Measurements from ENCODE around the gene HES2.

DNA sequence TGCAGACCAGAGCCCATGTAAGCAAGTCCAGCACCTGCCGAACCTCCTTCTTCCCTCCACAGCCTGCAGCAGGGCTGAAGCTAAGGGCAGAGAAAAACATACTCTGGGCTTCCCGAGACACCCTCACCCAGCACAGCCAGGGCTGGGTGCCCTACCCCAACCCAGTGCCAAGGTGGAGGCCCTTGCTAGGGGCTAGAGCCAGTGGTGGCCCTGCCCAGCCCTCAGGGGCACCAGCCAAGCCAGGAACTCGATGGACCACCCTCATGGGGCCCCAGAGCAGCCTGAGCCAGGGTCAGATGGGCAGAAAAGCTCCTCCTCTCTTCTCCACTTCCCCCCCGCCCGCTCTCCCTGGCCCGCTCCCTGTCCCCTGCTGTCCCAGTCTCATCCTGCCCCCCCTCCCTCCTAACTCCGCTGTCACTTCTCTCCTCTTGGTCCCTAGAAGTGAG lies 30.3 kb upstream of the HES2 start:
- TF ChIP-seq, protein P1, sequence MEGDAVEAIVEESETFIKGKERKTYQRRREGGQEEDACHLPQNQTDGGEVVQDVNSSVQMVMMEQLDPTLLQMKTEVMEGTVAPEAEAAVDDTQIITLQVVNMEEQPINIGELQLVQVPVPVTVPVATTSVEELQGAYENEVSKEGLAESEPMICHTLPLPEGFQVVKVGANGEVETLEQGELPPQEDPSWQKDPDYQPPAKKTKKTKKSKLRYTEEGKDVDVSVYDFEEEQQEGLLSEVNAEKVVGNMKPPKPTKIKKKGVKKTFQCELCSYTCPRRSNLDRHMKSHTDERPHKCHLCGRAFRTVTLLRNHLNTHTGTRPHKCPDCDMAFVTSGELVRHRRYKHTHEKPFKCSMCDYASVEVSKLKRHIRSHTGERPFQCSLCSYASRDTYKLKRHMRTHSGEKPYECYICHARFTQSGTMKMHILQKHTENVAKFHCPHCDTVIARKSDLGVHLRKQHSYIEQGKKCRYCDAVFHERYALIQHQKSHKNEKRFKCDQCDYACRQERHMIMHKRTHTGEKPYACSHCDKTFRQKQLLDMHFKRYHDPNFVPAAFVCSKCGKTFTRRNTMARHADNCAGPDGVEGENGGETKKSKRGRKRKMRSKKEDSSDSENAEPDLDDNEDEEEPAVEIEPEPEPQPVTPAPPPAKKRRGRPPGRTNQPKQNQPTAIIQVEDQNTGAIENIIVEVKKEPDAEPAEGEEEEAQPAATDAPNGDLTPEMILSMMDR (IDR thresholded peaks at IDR 0.05; ENCODE audit: insufficient read depth, low read length, poor library complexity, severe bottlenecking) = no peak
- no peak for TF ChIP-seq EZH2phosphoT487 (conservative IDR thresholded peaks at IDR 0.05; ENCODE audit: low read length)
